NCI-H1930 (cell line): Measurements from ENCODE around the gene WRAP53.
A peak's percentile ranks its signal among the peaks of the same experiment; 100 is the strongest.

ENCODE experiments used
- DNase-seq, 2 experiments: peaks; one replicate each; lab custom pipeline; 2025; lab: John Stamatoyannopoulos, UW

The WRAP53 gene

GRCh38 chr17:7709031-7709430 lies 20.8 kb downstream of the WRAP53 start:
- no peak for DNase-seq

GRCh38 chr17:7710301-7710700 lies 22.0 kb downstream of the WRAP53 start:
- no peak for DNase-seq

GRCh38 chr17:7711051-7711755 lies 22.9 kb downstream of the WRAP53 start:
- DNase-seq, result no peak

GRCh38 chr17:7712111-7712771 lies 24.0 kb downstream of the WRAP53 start:
- no peak for DNase-seq

GRCh38 chr17:7713782-7714181 lies 25.5 kb downstream of the WRAP53 start:
- DNase-seq, result no peak

- DNase-seq, result no peak
Observed at GRCh38 chr17:7714721-7715594, 26.7 kb downstream of the WRAP53 start.

- no peak for DNase-seq
Observed at GRCh38 chr17:7715936-7716886, 27.9 kb downstream of the WRAP53 start.

- peak; percentile 92 to 93 for DNase-seq
Observed at GRCh38 chr17:7716901-7717755, 28.9 kb downstream of the WRAP53 start, which contains the start of gene DNAH2. Gene DNAH2, plus strand, starts transcription at chr17:7717744. Its CDS starts 1,991 bp downstream, at chr17:7719735.

- DNase-seq, result no peak
Observed at GRCh38 chr17:7717756-7718350, 29.6 kb downstream of the WRAP53 start.

GRCh38 chr17:7719661-7720060 lies 31.4 kb downstream of the WRAP53 start:
- no peak for DNase-seq

- DNase-seq, result no peak
Observed at GRCh38 chr17:7720125-7720524, 31.8 kb downstream of the WRAP53 start.

GRCh38 chr17:7721612-7722011 lies 33.3 kb downstream of the WRAP53 start:
- no peak for DNase-seq

- DNase-seq, result no peak
Observed at GRCh38 chr17:7727886-7728285, 39.6 kb downstream of the WRAP53 start.

- no peak for DNase-seq
Observed at GRCh38 chr17:7729816-7730215, 41.5 kb downstream of the WRAP53 start.

GRCh38 chr17:7732981-7733539 lies 44.8 kb downstream of the WRAP53 start:
- no peak for DNase-seq

GRCh38 chr17:7737601-7738000 lies 49.3 kb downstream of the WRAP53 start:
- DNase-seq, result no peak

GRCh38 chr17:7739746-7740145 lies 51.5 kb downstream of the WRAP53 start:
- DNase-seq, result no peak

- no peak for DNase-seq
Observed at GRCh38 chr17:7740481-7741001, 52.3 kb downstream of the WRAP53 start.

- DNase-seq, result no peak
Observed at GRCh38 chr17:7742729-7743128, 54.5 kb downstream of the WRAP53 start.

- no peak for DNase-seq
Observed at GRCh38 chr17:7744416-7744815, 56.1 kb downstream of the WRAP53 start.
